ENCODE measurements around the gene ANKS3.

DNA sequence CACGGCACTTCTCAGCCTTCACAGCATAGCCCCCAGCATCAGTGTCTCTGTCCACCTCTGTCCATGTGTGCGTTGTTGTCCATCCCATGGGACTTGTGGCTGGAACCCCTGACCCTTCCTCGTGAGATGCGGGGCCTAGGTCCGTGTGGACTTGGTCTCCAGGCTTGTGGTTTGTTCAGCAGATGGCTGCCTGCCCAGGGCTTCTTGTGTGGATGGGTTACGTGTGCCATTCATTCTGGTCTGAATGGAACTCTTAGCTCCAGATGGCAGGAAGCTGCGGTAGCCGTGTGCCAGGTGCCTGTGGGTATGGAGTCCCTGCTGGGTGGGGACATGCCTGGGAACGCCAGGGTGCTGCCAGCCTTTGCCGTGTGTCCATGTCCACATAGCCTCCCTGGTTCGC, 72.4 kb downstream of the ANKS3 start:
- no peak for TF ChIP-seq KDM1A (IDR thresholded peaks at IDR 0.05; ENCODE audit: low read depth)
- TF ChIP-seq, protein P1, sequence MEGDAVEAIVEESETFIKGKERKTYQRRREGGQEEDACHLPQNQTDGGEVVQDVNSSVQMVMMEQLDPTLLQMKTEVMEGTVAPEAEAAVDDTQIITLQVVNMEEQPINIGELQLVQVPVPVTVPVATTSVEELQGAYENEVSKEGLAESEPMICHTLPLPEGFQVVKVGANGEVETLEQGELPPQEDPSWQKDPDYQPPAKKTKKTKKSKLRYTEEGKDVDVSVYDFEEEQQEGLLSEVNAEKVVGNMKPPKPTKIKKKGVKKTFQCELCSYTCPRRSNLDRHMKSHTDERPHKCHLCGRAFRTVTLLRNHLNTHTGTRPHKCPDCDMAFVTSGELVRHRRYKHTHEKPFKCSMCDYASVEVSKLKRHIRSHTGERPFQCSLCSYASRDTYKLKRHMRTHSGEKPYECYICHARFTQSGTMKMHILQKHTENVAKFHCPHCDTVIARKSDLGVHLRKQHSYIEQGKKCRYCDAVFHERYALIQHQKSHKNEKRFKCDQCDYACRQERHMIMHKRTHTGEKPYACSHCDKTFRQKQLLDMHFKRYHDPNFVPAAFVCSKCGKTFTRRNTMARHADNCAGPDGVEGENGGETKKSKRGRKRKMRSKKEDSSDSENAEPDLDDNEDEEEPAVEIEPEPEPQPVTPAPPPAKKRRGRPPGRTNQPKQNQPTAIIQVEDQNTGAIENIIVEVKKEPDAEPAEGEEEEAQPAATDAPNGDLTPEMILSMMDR (IDR thresholded peaks at IDR 0.05): no peak
- no peak for TF ChIP-seq ESRRA (IDR thresholded peaks at IDR 0.05; ENCODE audit: borderline replicate concordance, low read length)
- TF ChIP-seq EP300 (IDR thresholded peaks at IDR 0.05): no peak
- TF ChIP-seq, protein P2, sequence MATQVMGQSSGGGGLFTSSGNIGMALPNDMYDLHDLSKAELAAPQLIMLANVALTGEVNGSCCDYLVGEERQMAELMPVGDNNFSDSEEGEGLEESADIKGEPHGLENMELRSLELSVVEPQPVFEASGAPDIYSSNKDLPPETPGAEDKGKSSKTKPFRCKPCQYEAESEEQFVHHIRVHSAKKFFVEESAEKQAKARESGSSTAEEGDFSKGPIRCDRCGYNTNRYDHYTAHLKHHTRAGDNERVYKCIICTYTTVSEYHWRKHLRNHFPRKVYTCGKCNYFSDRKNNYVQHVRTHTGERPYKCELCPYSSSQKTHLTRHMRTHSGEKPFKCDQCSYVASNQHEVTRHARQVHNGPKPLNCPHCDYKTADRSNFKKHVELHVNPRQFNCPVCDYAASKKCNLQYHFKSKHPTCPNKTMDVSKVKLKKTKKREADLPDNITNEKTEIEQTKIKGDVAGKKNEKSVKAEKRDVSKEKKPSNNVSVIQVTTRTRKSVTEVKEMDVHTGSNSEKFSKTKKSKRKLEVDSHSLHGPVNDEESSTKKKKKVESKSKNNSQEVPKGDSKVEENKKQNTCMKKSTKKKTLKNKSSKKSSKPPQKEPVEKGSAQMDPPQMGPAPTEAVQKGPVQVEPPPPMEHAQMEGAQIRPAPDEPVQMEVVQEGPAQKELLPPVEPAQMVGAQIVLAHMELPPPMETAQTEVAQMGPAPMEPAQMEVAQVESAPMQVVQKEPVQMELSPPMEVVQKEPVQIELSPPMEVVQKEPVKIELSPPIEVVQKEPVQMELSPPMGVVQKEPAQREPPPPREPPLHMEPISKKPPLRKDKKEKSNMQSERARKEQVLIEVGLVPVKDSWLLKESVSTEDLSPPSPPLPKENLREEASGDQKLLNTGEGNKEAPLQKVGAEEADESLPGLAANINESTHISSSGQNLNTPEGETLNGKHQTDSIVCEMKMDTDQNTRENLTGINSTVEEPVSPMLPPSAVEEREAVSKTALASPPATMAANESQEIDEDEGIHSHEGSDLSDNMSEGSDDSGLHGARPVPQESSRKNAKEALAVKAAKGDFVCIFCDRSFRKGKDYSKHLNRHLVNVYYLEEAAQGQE (IDR thresholded peaks at IDR 0.05): no peak
- TF ChIP-seq MYC (IDR thresholded peaks at IDR 0.05; ENCODE audit: borderline replicate concordance, low read length): no peak
- no peak for TF ChIP-seq MAFK (IDR thresholded peaks at IDR 0.05; ENCODE audit: partially characterized antibody)
- TF ChIP-seq POLR2A (IDR thresholded peaks at IDR 0.05; ENCODE audit: low read length): no peak
- TF ChIP-seq BHLHE40 (IDR thresholded peaks at IDR 0.05; ENCODE audit: low read depth, low read length): no peak
- TF ChIP-seq RAD21 (conservative IDR thresholded peaks at IDR 0.05 in 1 of 2, IDR thresholded peaks at IDR 0.05 in 1 of 2): no peak
- TF ChIP-seq CHD2 (IDR thresholded peaks at IDR 0.05; ENCODE audit: low read length, partially characterized antibody): no peak
- no peak for TF ChIP-seq FOSL2 (IDR thresholded peaks at IDR 0.05)
- no peak for TF ChIP-seq FOSL2 (CRISPR knock-in tag; IDR thresholded peaks at IDR 0.05)
- TF ChIP-seq NFE2L2 (conservative IDR thresholded peaks at IDR 0.05; ENCODE audit: low read length): no peak

All from A549 (cell line).